ENCODE results near the gene IL3RA. TPM values are rescaled to one million over a fixed set of nuclear protein-coding genes. Genes with fewer than 3 reads are reported as not detected.

Gene IL3RA
- total RNA-seq, 2 experiments from 2014 or later: not detected

GRCh38 chrX:1398431-1399340 is 62.1 kb downstream of the IL3RA start:
- no TSS peak for BruUV-seq (replicated peaks)
- no peak overlapping the region for H3K4me3 ChIP-seq (ENCODE audit: low read depth, low read length, poor library complexity, severe bottlenecking)
- intact Hi-C loops (cut with micrococcal nuclease; ENCODE audit: unreplicated experiment): no loop called here
- no peaks in the 10 kb centered on the region for H4K20me1 ChIP-seq (ENCODE audit: insufficient read depth, low read length)
- DNase-seq (ENCODE audit: low spot score): no peak
- H3K9me3 ChIP-seq (ENCODE audit: low read length): no peaks in the 10 kb centered on the region
- H3K36me3 ChIP-seq (ENCODE audit: insufficient read depth, low read length): peaks cover 88% of the 10 kb centered on the region
- H3K4me2 ChIP-seq (ENCODE audit: low read length): no peak overlapping the region
- H3K4me1 ChIP-seq (ENCODE audit: insufficient read depth, low read length, poor library complexity, severe bottlenecking): peaks cover 14% of the 10 kb centered on the region
- H3K79me2 ChIP-seq (ENCODE audit: insufficient read depth, low read depth, low read length): peaks cover 27% of the 10 kb centered on the region
- ChIA-PET POLR2A (no interaction called here), CTCF (ENCODE audit: unreplicated experiment) (no interaction called here)
- no peak overlapping the region for H3K27ac ChIP-seq (ENCODE audit: low read depth, low read length, poor library complexity, severe bottlenecking)
- no peak overlapping the region for H2AFZ ChIP-seq (ENCODE audit: low read length)
- TF ChIP-seq, protein P1, sequence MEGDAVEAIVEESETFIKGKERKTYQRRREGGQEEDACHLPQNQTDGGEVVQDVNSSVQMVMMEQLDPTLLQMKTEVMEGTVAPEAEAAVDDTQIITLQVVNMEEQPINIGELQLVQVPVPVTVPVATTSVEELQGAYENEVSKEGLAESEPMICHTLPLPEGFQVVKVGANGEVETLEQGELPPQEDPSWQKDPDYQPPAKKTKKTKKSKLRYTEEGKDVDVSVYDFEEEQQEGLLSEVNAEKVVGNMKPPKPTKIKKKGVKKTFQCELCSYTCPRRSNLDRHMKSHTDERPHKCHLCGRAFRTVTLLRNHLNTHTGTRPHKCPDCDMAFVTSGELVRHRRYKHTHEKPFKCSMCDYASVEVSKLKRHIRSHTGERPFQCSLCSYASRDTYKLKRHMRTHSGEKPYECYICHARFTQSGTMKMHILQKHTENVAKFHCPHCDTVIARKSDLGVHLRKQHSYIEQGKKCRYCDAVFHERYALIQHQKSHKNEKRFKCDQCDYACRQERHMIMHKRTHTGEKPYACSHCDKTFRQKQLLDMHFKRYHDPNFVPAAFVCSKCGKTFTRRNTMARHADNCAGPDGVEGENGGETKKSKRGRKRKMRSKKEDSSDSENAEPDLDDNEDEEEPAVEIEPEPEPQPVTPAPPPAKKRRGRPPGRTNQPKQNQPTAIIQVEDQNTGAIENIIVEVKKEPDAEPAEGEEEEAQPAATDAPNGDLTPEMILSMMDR (conservative IDR thresholded peaks at IDR 0.05; ENCODE audit: low read length): no peak
- TF ChIP-seq EZH2phosphoT487 (IDR thresholded peaks at IDR 0.05; ENCODE audit: borderline replicate concordance, low read depth, low read length): no peak
- H3K9me2 ChIP-seq (ENCODE audit: insufficient read depth, low read length): no peaks in the 10 kb centered on the region

DNA sequence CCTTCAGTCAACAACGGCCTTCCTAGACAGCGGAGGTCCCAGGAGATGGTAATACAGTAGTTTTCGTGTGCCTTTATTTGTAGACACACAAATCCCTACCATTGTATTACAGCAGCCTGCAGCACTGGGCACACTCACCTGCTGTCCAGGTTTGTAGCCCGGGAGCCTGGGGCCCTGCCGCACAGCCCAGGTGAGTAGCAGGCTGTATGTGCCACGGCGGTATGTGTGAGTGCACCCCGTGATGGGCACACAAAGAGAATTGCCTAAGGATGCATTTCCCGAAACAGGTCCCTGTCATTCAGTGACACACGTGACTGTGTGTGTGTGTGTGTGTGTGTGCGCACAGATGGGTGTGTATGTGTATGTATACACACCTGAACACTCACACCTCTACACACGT is 63.5 kb downstream of the IL3RA start:
- Histone ChIP-seq H3K79me2 (ENCODE audit: insufficient read depth, low read depth, low read length) (peaks cover 13% of the 10 kb centered on the region; the same call in 1 of the 2 replicates), H3K4me2 (ENCODE audit: low read length) (no peak overlapping the region), H3K27ac (ENCODE audit: low read depth, low read length, poor library complexity, severe bottlenecking) (no peak overlapping the region), H4K20me1 (ENCODE audit: insufficient read depth, low read length) (no peaks in the 10 kb centered on the region), H3K4me3 (ENCODE audit: low read depth, low read length, poor library complexity, severe bottlenecking) (no peak overlapping the region), H3K9me2 (ENCODE audit: insufficient read depth, low read length) (no peaks in the 10 kb centered on the region), H3K36me3 (ENCODE audit: insufficient read depth, low read length) (peaks cover 95% of the 10 kb centered on the region), H2AFZ (ENCODE audit: low read length) (no peak overlapping the region), H3K4me1 (ENCODE audit: insufficient read depth, low read length, poor library complexity, severe bottlenecking) (peaks cover 3% of the 10 kb centered on the region), H3K9me3 (ENCODE audit: low read length) (no peaks in the 10 kb centered on the region)
- CTCF ChIA-PET (ENCODE audit: unreplicated experiment): no interaction called here
- BruUV-seq (replicated peaks): no TSS peak
- TF ChIP-seq, protein P1 (conservative IDR thresholded peaks at IDR 0.05; ENCODE audit: low read length): no peak
- TF ChIP-seq EZH2phosphoT487 (IDR thresholded peaks at IDR 0.05; ENCODE audit: borderline replicate concordance, low read depth, low read length): no peak
- POLR2A ChIA-PET: no interaction called here
- intact Hi-C loops (cut with micrococcal nuclease; ENCODE audit: unreplicated experiment): no loop called here
- no peak for DNase-seq (ENCODE audit: low spot score)

Data from OCI-LY7 (cell line).